A549 (cell line): Measurements from ENCODE around the gene SLC35G4.

Experiments used
- RFX5 ChIP-seq: fragments of 450-650 bp; IDR thresholded peaks from 2 replicates; pipeline ENCODE4 v1.7.1; 2014; ENCODE audit warnings: antibody characterized with exemption, mild to moderate bottlenecking, moderate library complexity
- TF ChIP-seq, protein P1 (sequence below): fragments of >200 bp; sonication (Bioruptor Twin); formaldehyde crosslinking; IDR thresholded peaks from 3 replicates; pipeline ENCODE4 v1.5.1; 2016

DNA sequence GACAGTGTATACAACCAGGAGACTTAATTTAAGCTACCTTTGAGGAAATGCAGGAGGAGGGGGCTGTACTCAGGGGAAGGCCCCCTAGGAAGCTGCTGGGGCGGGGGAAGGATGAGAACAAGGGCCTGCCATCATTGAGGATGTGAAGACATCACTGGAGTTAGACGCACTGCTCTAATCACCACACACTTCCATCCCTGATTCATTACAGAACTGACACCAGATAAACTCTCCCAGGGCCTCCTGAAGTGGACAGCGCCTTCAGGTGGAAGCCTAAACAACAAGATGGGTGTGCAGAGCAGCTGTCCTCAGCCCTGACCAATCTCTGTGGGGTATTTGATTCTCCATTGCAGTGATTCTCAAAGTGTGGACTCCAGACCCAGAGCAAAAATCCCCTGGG lies 30.6 kb upstream of the SLC35G4 start:
- TF ChIP-seq, protein P1, sequence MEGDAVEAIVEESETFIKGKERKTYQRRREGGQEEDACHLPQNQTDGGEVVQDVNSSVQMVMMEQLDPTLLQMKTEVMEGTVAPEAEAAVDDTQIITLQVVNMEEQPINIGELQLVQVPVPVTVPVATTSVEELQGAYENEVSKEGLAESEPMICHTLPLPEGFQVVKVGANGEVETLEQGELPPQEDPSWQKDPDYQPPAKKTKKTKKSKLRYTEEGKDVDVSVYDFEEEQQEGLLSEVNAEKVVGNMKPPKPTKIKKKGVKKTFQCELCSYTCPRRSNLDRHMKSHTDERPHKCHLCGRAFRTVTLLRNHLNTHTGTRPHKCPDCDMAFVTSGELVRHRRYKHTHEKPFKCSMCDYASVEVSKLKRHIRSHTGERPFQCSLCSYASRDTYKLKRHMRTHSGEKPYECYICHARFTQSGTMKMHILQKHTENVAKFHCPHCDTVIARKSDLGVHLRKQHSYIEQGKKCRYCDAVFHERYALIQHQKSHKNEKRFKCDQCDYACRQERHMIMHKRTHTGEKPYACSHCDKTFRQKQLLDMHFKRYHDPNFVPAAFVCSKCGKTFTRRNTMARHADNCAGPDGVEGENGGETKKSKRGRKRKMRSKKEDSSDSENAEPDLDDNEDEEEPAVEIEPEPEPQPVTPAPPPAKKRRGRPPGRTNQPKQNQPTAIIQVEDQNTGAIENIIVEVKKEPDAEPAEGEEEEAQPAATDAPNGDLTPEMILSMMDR, result no peak
- no peak for TF ChIP-seq RFX5
